Endothelial cell of umbilical vein (primary cell): ENCODE results near the gene LUC7L2. TPM values are rescaled to one million over a fixed set of nuclear protein-coding genes. Genes with fewer than 3 reads are reported as not detected.
"Not testable (repeated sequence)": the region's sequence is repeated elsewhere in the genome, so short reads cannot be mapped to it uniquely, and the experiment has no call there.

ENCODE experiments used
- BruUV-seq: library from RNA; stranded (reverse); fragments of 400-500 nt; replicated peaks from 2 replicates; lab custom pipeline; 2021; lab: Mats Ljungman, UMichigan
- CTCF ChIA-PET: fragments of 300-600, 350-600 bp; sonication (Branson Sonifier 250); formaldehyde crosslinking; loops from one replicate; lab custom pipeline; 2021; ENCODE audit warnings: antibody characterized with exemption, inconsistent platforms; lab: Charles Lee
- POLR2A ChIA-PET: fragments of 300-600, 350-600 bp; sonication (Branson Sonifier 250); formaldehyde crosslinking; loops from one replicate; lab custom pipeline; 2021; ENCODE audit warnings: antibody characterized with exemption, inconsistent platforms; lab: Charles Lee
- DNase-seq: peaks from one replicate; pipeline ENCODE4 v3.0.0-alpha.2; 2011; ENCODE audit warnings: low read depth, low spot score
- FAIRE-seq: peaks from 2 replicates; lab custom pipeline; 2011; peaks lifted over from hg19 to GRCh38; lab: Jason Lieb, UNC
- H2AFZ ChIP-seq: 2 replicates; pipeline ENCODE4 v1.6.0; 2012; ENCODE audit warnings: low read depth, low read length, control low read depth, inconsistent platforms
- H3K27ac ChIP-seq: 2 replicates; pipeline ENCODE4 v1.5.1; 2011; ENCODE audit warnings: low read depth, mild to moderate bottlenecking, control low read depth, low read length, moderate library complexity; ENCODE audit not compliant: insufficient read depth
- H3K27me3 ChIP-seq, 2 experiments: 2 replicates each; pipeline versions ENCODE4 v1.6.0 to v1.6.1; 2011; ENCODE audit warnings: low read length in 2 of 2, mixed read lengths in 1 of 2; ENCODE audit not compliant: control insufficient read depth in 2 of 2, insufficient read depth in 2 of 2
- H3K36me3 ChIP-seq, 2 experiments: 2 replicates in 1 of 2; 3 replicates in 1 of 2; pipeline ENCODE4 v1.5.1; 2011; ENCODE audit warnings: low read length in 2 of 2, mild to moderate bottlenecking in 1 of 2, moderate library complexity in 1 of 2; ENCODE audit not compliant: control insufficient read depth in 2 of 2, insufficient read depth in 2 of 2; ENCODE audit errors: extremely low read depth in 1 of 2
- H3K4me1 ChIP-seq: 3 replicates; pipeline ENCODE4 v1.5.1; 2011; ENCODE audit warnings: mild to moderate bottlenecking, low read length; ENCODE audit not compliant: control insufficient read depth, insufficient read depth; ENCODE audit errors: extremely low read depth
- H3K4me2 ChIP-seq: 2 replicates; pipeline ENCODE4 v1.6.1; 2011; ENCODE audit warnings: low read length, control low read depth, mixed read lengths; ENCODE audit not compliant: insufficient read depth
- H3K4me3 ChIP-seq, 3 experiments: fragments of 200-600 bp in 1 of 3; sonication (generic), shearing (Covaris generic) in 1 of 3; replicated peaks in 1 of 3; 2 replicates each; pipeline ENCODE4 v1.5.1; 2011 to 2016; ENCODE audit warnings: control low read depth in 3 of 3, low read length in 3 of 3, mild to moderate bottlenecking in 2 of 3, inconsistent platforms in 1 of 3, low read depth in 1 of 3, moderate library complexity in 1 of 3; ENCODE audit not compliant: insufficient read depth in 1 of 3
- H3K79me2 ChIP-seq: 2 replicates; pipeline ENCODE4 v1.6.0; 2012; ENCODE audit warnings: low read length, inconsistent platforms; ENCODE audit not compliant: control insufficient read depth, insufficient read depth
- H3K9ac ChIP-seq: replicated peaks from 2 replicates; pipeline ENCODE3; 2011; ENCODE audit warnings: low read length, control low read depth; ENCODE audit not compliant: insufficient read depth; ENCODE audit errors: extremely low read depth
- H3K9me1 ChIP-seq: replicated peaks from 3 replicates; pipeline ENCODE4 v1.6.0; 2011; ENCODE audit warnings: mild to moderate bottlenecking, low read length; ENCODE audit not compliant: control insufficient read depth, insufficient read depth; ENCODE audit errors: extremely low read depth
- H3K9me3 ChIP-seq: replicated peaks from 2 replicates; pipeline ENCODE4 v1.5.1; 2012; ENCODE audit warnings: low read length, inconsistent platforms; ENCODE audit not compliant: control insufficient read depth, insufficient read depth
- H4K20me1 ChIP-seq: replicated peaks from 2 replicates; pipeline ENCODE3; 2011; ENCODE audit warnings: mild to moderate bottlenecking, low read length; ENCODE audit not compliant: control insufficient read depth, insufficient read depth; ENCODE audit errors: extremely low read depth
- CTCF ChIP-seq, 2 donors: IDR thresholded peaks; 1 replicate in 1 of 2; 2 replicates in 1 of 2; pipeline ENCODE4 v1.5.1; 2011; ENCODE audit warnings: low read length in 2 of 2, mild to moderate bottlenecking in 2 of 2, moderate library complexity in 2 of 2, control low read depth in 1 of 2, inconsistent platforms in 1 of 2, low read depth in 1 of 2; ENCODE audit not compliant: insufficient read depth in 1 of 2; ENCODE audit errors: extremely low read depth in 1 of 2
- FOS ChIP-seq: IDR thresholded peaks from 2 replicates; pipeline ENCODE4 v1.6.1; 2011; ENCODE audit warnings: mild to moderate bottlenecking, low read length, moderate library complexity, borderline replicate concordance; ENCODE audit not compliant: insufficient read depth
- GATA2 ChIP-seq: IDR thresholded peaks from 2 replicates; pipeline ENCODE4 v1.7.0; 2011; ENCODE audit warnings: low read depth, mild to moderate bottlenecking, moderate library complexity, mixed read lengths, low read length; ENCODE audit not compliant: insufficient read length, insufficient read depth
- JUN ChIP-seq: IDR thresholded peaks from 2 replicates; pipeline ENCODE4 v1.6.1; 2011; ENCODE audit warnings: borderline replicate concordance, low read depth; ENCODE audit not compliant: insufficient read length, insufficient read depth
- POLR2A ChIP-seq: IDR thresholded peaks from 2 replicates; pipeline ENCODE4 v1.6.1; 2012; ENCODE audit warnings: low read depth, mild to moderate bottlenecking, control low read depth, low read length
- dilution Hi-C: fragments of 300-500 bp; cut with MboI; formaldehyde crosslinking; loops from one replicate; pipeline ENCODE4 v1.15.0; 2019; ENCODE audit warnings: low sequenced_read_pairs; ENCODE audit not compliant: extremely low pct_ligation_motif_present
- intact Hi-C: fragments of 100-400 bp; cut with micrococcal nuclease; formaldehyde crosslinking; loops from one replicate; pipeline ENCODE4 v1.10.0; 2022
- polyA plus RNA-seq, 4 experiments: library from polyadenylated mRNA; depleted of rRNA in 3 of 4; stranded (reverse) in 3 of 4; unstranded in 1 of 4; fragments of >200 nt; gene quantifications; 2 replicates each; pipeline versions ENCODE4 v1.2.1 to v1.2.3, GENCODE V29; 2011 to 2012; ENCODE audit warnings: missing spikeins in 1 of 4
- total RNA-seq: library from RNA; stranded (reverse); gene quantifications from 2 replicates; pipeline ENCODE4 v1.2.3, GENCODE V29; 2021

LUC7L2 gene
- total and polyA plus RNA-seq, 2 donors (not counting 3 experiments of a cell fraction or from before 2014, with no cell fraction given) = 28.0 to 85.8 TPM

- H3K4me3 ChIP-seq = no peak overlapping the region
- H3K9me1 ChIP-seq = no peaks in the 10 kb centered on the region
- no peak for DNase-seq
- H3K27me3 ChIP-seq = no peaks in the 10 kb centered on the region
- H3K79me2 ChIP-seq = no peaks in the 10 kb centered on the region
- dilution Hi-C loops = no loop called here
- no peaks in the 10 kb centered on the region for H4K20me1 ChIP-seq
- peaks cover 3 to 16% of the 10 kb centered on the region in 2 experiments for H3K36me3 ChIP-seq
- FAIRE-seq = no peak
- H3K4me1 ChIP-seq = no peaks in the 10 kb centered on the region
- CTCF ChIA-PET = interaction anchor here (5.9 kb wide), 1 partner anchor 11 kb away, joined by 68 read pairs; no protein-coding TSS in a partner anchor
- BruUV-seq = no TSS peak
- TF ChIP-seq CTCF (IDR thresholded peaks at IDR 0.05; ENCODE audit: extremely low read depth in 1 of 2, insufficient read depth in 1 of 2, low read depth in 1 of 2, low read length in 2 of 2) = no peak
- TF ChIP-seq GATA2 = no peak
- no peak for TF ChIP-seq POLR2A
- no peak for TF ChIP-seq JUN
- no peak for TF ChIP-seq FOS
- no peak overlapping the region for H3K9ac ChIP-seq
- no peaks in the 10 kb centered on the region for H3K9me3 ChIP-seq
- no peak overlapping the region for H2AFZ ChIP-seq
- no peak overlapping the region for H3K4me2 ChIP-seq
- intact Hi-C loops = no loop called here
- H3K27ac ChIP-seq = no peak overlapping the region
- POLR2A ChIA-PET = no interaction called here
Observed at GRCh38 chr7:139424004-139424403, 64.3 kb downstream of the LUC7L2 start.

- intact Hi-C loops, H4K20me1 ChIP-seq, H3K4me1 ChIP-seq, FAIRE-seq, H3K9me1 ChIP-seq, H3K79me2 ChIP-seq, POLR2A ChIA-PET, dilution Hi-C loops, H3K36me3 ChIP-seq, H3K4me2 ChIP-seq, BruUV-seq, H3K9me3 ChIP-seq, DNase-seq, H2AFZ ChIP-seq, H3K27me3 ChIP-seq, H3K4me3 ChIP-seq, H3K9ac ChIP-seq, H3K27ac ChIP-seq: not testable (repeated sequence)
- CTCF ChIA-PET = interaction anchor here (0.7 to 5.9 kb wide), 4 partner anchors 8 to 160 kb away, joined by 3 to 68 read pairs (median 4); no protein-coding TSS in a partner anchor
Observed at GRCh38 chr7:139425701-139426100, 66.0 kb downstream of the LUC7L2 start.
